NCI-H1436 (cell line): ENCODE measurements around the gene GABBR1.
A peak's percentile ranks its signal among the peaks of the same experiment; 100 is the strongest.
"Not testable (repeated sequence)": the region's sequence is repeated elsewhere in the genome, so short reads cannot be mapped to it uniquely, and the experiment has no call there.

Experiments
- DNase-seq: peaks from one replicate; lab custom pipeline; 2025; lab: John Stamatoyannopoulos, UW

The GABBR1 gene

DNA sequence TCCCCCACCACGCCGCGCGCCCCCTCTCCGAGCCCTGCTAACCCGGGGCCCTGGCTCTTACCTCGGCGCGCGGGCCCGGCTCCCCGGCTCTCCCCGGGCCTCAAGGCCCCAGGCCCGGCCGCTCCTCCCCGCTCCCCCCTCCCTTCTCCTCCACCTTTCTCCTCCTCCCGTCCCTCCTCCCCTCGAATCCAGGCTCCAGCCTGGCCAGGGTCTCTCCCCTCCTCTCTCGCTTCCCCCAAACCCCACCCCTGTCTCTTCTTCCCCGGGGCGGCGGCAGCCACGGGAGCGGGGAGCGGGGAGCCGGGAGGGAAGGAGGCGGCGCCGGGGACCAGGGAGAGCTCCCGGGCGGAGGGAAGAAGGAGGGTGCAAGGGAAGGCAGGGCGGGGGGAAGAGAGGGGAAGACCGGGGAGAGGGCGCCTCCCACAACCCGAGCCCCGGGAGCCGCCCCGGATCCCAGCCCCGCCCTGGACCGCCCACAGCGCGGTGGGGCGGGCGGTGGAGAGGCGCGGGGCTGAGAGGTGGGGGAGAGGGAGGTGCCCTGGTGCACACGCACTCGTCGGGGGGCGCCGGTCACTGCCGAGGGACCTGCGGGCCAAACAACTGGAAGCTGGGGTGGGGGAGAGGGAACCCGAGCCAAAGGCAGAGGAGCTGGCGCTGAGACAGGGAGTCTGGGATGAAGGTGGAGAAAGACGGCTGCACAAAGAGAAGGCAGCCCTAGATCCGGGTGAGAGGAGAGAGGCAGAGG is at the start of gene GABBR1:
Gene GABBR1 (minus strand): TSS at position 395 of the 745 bp plus-strand sequence. CDS start 798 bp downstream, outside the sequence.
- DNase-seq, result peak; percentile 90

DNA sequence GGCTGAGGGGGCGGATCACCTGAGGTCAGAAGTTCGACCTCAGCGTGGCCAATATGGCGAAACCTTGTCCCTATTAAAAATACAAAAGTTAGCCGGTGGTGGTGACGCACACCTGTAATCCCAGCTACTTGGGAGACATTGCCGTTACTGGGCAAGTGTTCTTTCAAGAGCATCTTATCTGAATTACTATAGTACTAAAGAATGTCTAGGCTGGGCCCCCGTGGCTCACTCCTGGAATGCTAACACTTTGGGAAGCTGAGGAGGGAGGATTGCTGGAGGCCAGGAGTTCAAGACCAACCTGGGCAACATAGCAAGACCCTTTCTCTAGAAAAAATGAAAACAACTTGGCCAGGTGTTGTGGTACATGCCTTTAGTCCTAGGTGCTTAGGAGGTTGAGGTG is 48.8 kb upstream of the GABBR1 start:
- no peak for DNase-seq

DNA sequence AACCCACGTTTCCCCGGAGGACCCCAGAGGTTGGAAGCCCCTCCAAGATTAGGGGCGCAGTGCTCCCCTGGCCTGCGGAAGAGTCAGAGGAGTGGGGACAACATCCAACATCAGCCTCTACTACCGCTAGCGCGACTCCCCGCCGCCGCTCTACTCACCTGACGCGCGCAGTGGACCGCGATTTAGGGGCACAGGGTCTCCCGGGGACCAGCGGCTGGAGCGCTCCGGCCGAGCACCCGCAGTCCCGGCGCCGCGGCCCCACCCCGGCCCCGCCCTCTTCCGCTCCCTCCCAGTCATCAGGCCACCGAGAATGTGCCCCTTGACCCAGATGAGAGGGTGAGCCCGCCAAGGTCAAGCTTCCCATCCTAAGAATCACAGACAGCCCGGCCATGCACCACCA is 47.9 kb upstream of the GABBR1 start, which contains the start of gene ZFP57:
Gene ZFP57 (minus strand): TSS at position 249 of the 400 bp plus-strand sequence. CDS start 4,149 bp downstream, outside the sequence.
- no peak for DNase-seq

DNA sequence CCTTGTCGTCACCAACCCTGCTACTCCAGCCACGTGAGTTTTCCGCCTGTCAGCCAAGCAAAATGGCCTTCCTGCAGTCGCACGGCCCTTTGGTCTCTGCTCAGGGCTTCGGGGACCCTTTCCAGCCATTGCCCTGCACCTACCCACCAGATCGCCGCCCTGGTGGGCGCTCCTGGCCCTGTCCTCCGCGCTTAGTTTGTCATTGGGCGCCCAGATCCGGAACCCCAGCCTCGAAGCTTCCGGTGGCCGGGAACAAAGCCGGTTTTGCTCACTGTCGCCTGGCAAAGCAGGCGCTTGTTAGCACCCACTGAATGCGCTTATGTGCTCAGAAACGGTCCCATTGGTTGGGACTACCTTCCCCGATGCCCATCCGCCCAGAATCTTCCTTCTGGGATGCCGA is 47.4 kb upstream of the GABBR1 start:
- no peak for DNase-seq

DNA sequence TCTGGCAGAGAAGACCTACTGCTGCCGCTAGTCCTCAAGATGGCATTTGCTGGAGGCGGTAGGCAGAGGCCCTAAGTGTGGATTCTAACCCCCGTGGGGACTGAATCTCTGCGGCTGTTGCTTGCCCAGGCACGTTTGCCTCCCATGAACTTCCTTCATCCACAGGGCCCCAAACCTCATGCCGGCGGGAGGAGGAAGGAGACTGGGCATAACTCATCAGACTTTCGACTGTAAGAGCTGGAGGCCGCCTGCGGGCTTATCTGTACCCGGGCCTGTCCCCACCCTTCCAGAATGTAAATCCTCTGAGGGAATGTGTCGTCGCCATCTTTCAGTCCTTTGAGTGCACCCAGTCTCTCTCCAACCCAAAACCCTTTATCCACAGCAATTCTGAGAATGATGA is 47.0 kb upstream of the GABBR1 start:
- DNase-seq, result no peak

DNA sequence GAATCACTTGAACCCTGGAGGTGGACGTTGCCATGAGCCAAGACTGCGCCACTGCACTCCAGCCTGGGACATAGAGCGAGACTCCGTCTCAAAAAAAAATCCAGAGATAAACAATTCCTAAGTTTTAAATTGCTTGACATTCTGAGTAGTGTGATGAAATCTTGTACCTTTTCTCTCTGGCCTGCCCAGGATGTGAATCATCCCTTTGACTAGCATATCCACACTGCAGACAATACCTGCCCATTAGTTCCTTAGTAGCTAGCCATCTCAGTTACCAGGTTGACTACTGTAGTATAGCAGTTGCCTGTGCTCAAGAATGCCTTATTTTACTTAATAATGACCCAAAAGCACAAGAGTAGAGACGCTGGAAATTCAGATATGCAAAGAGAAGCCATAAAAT is 45.1 kb upstream of the GABBR1 start:
- DNase-seq, result no peak

DNA sequence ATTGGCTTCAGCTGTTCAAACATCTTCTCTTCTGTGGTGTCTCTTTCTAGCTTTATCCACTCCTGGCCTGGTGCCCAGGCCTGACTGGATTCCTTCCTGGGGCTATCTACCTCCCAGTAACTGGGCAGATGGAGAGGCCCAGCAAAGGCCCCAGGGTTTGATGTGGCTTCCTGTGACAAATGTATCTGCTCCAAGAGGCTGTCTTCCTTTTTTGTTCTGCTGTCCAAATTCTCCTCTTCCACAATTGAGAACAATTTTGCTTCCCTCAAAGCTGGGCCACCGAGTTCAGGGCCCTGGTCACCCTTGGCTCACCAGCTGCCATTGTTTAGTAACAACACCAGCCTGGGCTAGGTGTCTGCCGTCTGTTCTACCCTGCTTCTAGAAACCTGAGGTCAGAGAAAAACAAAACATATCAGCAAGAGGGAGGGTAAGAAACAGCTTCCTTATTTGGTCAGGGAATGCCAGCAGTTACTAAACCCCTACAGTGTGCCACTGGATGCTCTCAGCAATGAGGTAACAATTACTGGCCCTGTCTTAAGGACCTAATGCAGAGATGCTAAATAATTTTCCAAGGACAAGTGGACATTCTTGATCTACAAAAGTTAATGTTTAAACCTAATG is 44.1 kb upstream of the GABBR1 start:
- no peak for DNase-seq

DNA sequence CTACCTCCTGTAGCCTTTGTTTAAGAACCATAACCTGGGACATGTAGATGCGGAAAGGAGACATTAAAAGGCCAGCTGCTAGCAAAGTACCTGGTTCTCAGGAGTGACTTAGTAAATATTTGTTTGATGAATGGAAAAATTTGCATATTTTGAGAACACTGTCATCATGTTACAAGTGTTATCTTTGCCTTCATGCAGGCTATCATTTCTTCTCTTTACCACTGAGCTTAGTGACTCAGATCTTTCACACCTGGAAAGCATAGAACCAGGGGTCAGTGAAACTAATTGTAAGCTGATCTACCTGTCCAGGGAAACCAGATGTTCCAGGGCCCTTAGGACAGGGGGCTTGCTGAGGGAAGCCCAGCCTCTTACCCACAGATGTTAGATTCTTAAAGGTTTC is 42.6 kb upstream of the GABBR1 start:
- no peak for DNase-seq

DNA sequence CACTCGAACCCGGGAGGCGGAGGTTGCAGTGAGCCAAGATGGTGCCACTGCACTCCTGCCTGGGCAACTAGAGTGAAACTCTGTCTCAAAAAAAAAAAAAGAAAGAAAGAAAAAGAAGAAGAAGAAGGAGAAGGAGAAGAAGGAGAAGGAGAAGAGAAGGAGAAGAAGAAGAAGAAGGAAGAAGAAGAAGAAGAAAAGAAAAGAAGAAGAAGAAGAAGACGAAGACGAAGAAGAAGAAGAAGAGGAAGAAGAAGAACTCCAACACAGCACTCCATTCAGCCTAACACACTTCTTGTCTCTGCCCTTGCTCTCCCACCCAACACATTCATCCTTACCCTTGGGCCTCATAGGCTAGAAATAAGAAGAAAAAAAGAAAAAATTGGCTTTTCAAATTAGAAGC is 41.0 kb upstream of the GABBR1 start:
- no peak for DNase-seq

DNA sequence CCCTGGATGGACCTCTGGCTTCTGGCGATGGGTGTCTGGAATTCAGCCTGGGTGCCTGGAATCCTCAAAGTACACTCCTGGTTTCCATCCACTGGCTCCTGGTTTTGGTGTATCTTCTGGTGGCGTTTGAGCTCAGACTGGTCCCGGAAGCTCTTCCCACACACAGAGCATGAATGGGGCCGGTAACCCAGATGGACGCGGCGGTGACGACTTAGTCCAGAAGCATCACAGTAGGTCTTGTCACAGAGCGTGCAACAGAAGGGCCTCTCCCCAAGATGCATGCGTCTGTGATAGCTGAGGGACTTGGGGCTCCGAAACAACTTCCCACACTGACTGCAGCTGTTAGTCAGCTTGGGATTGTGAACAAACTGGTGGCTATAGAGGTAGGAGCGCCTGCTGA is 40.2 kb upstream of the GABBR1 start:
- no peak for DNase-seq

DNA sequence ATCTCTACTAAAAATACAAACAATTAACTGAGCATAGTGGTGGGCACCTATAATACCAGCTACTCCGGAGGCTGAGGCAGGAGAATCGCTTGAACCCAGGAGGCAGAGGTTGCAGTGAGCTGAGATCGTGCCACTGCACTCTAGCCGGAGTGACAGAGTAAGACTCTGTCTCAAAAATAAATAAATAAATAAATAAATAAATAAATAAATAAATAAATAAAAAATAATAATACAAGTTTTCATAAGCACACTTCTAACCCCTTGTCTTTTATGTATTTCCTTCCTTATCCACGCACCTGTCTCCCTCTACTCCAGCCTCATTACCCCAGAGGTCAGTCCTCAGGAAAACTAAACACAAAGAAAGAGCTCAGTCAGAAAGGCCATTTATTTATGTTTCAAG is 39.1 kb upstream of the GABBR1 start:
- not testable (repeated sequence) for DNase-seq

DNA sequence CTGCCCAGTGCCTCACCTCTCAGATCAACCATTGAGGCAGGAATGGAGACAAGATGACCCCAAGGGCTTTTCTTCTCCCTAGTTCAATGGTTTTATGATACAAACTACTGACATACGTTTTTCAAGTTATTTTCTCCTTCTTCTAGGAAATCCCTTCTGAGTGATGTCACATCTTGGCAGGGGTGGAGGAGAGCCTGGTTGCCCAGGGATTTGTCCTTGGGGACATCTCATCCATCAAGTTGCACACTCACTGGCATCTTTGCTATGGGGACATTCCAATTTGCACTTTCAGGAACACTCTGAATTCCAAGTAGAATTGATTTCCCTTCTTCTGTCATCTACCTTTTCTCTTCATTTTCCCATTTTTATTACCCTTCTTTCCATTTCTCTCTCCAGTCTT is 38.0 kb upstream of the GABBR1 start:
- no peak for DNase-seq

DNA sequence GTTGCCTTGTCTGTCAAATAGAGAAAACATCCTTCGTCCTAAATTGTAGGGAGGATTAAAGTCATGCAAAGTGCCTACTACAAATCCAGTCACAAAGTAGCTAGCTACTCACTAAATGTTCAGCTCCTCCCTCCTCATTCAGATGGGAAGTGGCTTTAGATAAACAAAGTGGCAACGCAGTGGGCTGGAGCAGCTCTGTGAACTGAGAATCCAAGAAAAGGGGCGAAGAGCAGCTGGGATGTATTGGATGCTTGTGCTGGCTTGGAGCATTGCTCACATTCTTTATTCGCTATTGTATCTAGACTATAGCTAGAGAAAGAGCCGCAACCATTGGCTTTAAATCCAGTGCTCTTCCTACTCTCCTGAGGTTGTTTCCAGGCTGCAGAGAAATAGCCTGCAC is 34.2 kb upstream of the GABBR1 start:
- DNase-seq, result no peak

DNA sequence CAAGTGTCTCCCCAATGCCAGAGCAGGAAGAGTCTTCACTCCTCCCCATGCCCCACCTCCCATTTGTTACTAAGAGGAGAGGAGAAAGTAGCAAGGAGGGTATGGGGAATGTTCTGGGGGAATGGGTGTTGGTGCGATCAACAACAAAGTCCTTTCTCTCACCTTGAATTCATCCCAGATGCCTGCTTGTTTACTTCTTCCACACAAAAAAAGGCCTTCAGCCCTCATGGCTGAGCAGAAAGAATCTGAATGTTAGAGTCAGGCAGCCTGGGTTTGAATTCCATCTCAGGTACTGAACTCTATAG is 33.8 kb upstream of the GABBR1 start:
- no peak for DNase-seq

DNA sequence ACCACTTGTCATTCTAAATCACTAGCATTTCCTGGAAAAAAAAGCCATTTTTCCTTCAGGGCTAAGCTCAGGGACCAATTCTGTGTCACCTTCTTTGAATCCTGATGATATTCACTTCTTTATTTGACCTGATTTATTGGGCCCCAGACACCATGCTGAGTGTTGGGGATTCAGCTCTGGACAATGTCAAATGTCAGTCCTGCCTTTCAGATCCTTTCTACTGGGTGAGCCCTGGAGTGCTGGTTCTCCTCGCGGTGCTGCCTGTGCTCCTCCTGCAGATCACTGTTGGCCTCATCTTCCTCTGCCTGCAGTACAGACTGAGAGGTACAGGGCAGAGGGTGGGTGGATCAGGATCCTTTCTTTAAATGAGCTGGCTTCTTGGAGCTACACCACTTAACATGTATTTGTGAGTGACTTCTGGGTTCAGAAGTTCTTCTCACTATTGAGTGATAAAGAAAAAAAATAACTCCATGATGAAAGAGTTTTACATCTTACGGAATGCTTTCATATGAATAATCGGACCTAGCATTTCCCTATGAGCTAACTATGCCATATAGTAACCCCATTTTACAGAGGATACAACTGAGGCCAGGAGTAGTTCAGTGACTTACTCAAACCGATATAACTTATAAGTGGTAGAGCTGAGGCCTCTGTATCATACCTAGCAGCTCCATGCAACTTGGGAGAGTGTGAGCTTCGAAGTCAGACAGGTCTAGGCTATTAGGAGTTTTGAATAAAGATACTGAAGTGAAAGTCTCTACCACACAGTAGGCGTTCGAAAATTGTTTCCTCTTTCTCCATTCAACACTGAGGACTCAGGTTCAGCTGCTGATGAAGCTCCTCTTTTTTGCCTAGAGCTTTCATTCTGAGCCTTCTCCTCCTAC is 33.2 kb upstream of the GABBR1 start:
- no peak for DNase-seq

DNA sequence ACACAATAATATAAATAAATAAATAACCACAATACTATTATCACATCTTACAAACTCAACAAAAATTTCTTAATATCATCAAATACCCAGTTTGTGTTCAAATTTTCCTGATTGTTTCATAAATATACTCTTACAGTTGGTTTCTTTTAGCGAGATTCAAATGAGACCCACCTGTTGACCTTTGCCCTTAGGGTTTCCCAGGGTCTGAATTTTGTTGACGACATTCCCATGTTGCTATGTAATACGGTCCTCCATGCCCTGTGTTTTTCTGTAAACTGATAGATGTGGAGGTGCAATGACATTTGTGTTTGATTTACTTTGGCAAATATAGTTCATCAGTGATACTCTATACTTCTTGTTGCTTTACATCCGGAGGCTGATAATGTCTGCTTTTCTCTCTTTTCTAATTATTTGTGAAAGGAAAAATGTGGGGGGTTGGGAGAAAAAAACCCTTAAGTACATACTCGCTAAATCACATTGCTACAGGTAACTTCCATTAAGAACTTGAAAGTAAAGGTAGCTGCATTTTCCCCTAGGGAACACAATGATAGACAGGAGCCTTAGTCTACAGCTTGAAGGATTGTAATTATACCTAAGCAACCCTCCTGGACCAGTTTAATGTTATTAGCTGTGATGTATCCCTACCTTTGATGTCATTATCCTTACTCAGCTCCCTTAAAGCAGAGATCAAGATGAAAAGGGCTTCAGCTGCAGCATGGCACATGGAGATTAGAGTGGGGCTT is 30.5 kb upstream of the GABBR1 start:
- no peak for DNase-seq

DNA sequence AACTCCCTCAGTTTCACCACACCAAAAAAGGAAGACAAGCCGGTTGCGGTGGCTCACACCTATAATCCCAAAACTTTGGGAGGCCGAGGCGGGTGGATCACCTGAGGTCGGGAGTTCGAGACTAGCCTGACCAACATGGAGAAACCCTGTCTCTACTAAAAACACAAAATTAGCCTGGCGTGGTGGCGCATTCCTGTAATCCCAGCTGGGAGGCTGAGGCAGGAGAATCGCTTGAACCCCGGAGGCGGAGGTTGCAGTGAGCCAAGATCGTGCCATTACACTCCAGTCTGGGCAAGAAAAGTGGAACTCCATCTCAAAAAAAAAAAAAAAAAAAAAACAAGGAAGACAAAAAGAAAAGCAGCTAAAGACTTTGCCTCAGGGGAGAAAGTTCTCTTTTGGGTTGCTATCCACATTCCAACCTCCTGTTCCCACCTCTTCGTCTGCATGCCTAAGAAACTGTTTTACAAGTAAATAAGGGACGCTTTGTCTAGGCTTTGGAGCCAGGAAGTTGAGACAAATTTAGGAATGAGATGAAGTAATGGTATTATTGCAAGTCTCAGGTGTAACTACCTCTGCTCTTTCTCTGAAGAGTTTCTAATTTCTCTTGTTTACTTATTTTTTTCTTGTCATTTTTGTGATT is 28.6 kb upstream of the GABBR1 start:
- not testable (repeated sequence) for DNase-seq

DNA sequence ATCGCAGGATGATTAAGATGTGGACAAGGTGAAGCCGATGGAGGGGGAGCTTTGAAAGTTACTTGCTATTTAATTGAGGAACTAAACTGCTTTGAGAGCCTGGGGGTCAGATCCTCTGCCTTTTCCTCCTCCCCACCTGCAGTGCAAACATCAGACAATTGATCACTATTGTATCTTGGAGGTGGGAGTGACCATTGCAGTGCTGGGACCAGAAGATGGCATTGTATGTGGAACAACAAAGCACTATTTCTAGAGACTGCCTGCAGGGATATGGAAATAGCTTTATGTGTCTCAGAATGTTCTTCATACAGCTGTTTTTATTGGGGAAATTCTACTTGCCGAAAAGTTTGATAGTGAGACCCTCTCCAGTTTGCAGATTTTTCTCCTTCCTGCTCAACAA is 28.1 kb upstream of the GABBR1 start:
- no peak for DNase-seq

DNA sequence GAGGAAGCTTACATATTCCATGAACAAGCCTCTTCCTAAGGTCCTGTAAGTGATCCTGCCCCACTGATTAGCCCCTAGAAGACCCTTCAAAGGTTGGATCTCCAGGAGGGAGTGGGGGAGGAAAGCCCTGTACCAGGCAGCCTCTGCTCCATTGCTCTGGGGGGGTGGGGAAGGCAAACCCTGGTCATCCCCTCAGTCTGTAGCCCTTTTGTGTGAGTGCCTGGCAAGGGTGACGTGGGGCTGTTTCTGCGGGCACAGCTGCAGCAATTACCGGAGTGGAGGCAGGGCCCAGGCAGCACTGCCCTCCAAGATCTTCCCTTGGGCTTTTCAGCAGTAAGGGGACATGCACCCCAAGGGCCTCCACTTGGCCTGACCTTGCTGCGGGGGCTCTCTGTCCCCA is 23.8 kb upstream of the GABBR1 start, which contains the start of gene MOG:
Gene MOG (plus strand): TSS at position 295 of the 400 bp plus-strand sequence. CDS start 118 bp downstream, outside the sequence.
- DNase-seq, result no peak

DNA sequence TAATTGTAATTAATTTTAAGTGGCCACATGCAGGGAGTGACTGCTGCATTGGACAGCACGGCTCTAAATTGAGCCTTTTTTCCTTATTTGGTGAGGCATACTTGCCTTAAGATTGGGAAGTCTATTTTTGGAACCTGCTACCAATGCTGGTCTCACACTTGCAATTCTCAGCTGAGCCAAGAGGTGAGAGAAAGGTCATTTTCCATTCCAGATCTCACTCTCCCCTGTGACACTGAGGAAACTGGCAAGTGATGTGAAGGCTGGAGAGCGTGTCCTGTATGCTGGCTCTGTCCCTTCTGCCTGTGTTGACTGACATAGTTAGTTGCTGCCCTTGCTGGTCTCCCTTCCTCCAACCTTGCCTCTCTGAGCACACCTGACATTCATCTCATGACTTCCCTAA is 23.2 kb upstream of the GABBR1 start:
- DNase-seq, result no peak

DNA sequence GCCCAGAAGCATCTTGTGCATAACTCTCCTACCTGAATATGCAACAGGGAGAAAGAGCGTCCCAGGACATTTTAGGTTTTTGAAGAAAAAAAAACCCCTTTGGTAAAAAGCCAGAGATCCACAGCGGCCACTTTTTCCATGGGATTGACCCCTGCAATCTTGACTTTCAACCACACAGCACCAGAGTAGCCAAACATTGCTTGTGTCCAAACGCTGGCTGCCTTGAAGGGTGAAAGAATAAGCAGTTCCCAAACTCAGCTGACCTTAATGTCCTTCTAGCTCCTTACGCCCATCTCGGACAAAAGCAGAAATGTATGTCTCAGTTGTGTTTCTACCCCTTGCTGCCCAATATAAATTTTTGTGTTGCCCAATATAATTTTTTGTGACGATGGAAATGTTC is 22.7 kb upstream of the GABBR1 start:
- no peak for DNase-seq
